Measurements from ENCODE around the gene LYSET. TPM values are rescaled to one million over a fixed set of nuclear protein-coding genes. Genes with fewer than 3 reads are reported as not detected.

LYSET gene
- total and polyA plus RNA-seq, 9 of the 15 experiments (the other 6 are each of a cell fraction or from before 2014, with no cell fraction given), result 7.6 to 36.6 (median 15.9) TPM

GRCh38 chr14:93161411-93161940 is 23.6 kb upstream of the LYSET start:
- TF ChIP-seq ZNF518B (CRISPR knock-in tag; IDR thresholded peaks at IDR 0.05), result no peak
- no peak for TF ChIP-seq ZNF764 (CRISPR knock-in tag; IDR thresholded peaks at IDR 0.05; ENCODE audit: low read depth)
- no peak for TF ChIP-seq FOXP4 (CRISPR knock-in tag; IDR thresholded peaks at IDR 0.05; ENCODE audit: borderline replicate concordance)
- TF ChIP-seq AFF1 (IDR thresholded peaks at IDR 0.05; ENCODE audit: low read depth in 1 of 2, partially characterized antibody in 2 of 2), result no peak
- no peak for TF ChIP-seq KAT8 (IDR thresholded peaks at IDR 0.05; ENCODE audit: low read depth)
- no peak for TF ChIP-seq SNAPC5 (CRISPR knock-in tag; IDR thresholded peaks at IDR 0.05)
- TF ChIP-seq ZFX (CRISPR knock-in tag; IDR thresholded peaks at IDR 0.05), result no peak
- TF ChIP-seq ZFP30 (CRISPR knock-in tag; IDR thresholded peaks at IDR 0.05; ENCODE audit: borderline replicate concordance), result no peak
- no peak for TF ChIP-seq ZNF431 (CRISPR knock-in tag; IDR thresholded peaks at IDR 0.05)
- Histone ChIP-seq H2AFZ (ENCODE audit: low read depth, low read length) (no peak overlapping the region), H3K36me3 (ENCODE audit: control insufficient read depth, insufficient read depth, low read length) (no peaks in the 10 kb centered on the region), H3K9ac (ENCODE audit: insufficient read depth in 1 of 2, low read depth in 2 of 2, low read length in 2 of 2) (no peak overlapping the region), H3K4me1 (replicated peaks in 1 of 2; ENCODE audit: control insufficient read depth in 2 of 2, insufficient read depth in 2 of 2, low read length in 2 of 2) (no peaks in the 10 kb centered on the region; a peak in 1 of 5 replicates), H3K4me2 (ENCODE audit: insufficient read depth, low read length) (no peak overlapping the region), H3K9me1 (ENCODE audit: control insufficient read depth, insufficient read depth, low read length) (no peaks in the 10 kb centered on the region), H3K79me2 (ENCODE audit: control insufficient read depth, insufficient read depth, low read length) (no peaks in the 10 kb centered on the region), H3K9me3 (replicated peaks; ENCODE audit: control insufficient read depth, insufficient read depth, low read depth, low read length) (no peaks in the 10 kb centered on the region), H3K27ac (ENCODE audit: extremely low read depth, low read depth, low read length) (no peak overlapping the region), H3K4me3 (no peak overlapping the region), H4K20me1 (replicated peaks; ENCODE audit: control insufficient read depth, insufficient read depth, low read length) (no peaks in the 10 kb centered on the region), H3K27me3 (ENCODE audit: control insufficient read depth in 2 of 2, insufficient read depth in 2 of 2, low read length in 2 of 2) (no peaks in the 10 kb centered on the region)
- no peak for FAIRE-seq
- CTCF ChIA-PET (ENCODE audit: low intra/inter-chr PET ratio), result interaction anchor here (2.7 kb wide), 1 partner anchor 48 kb away, joined by 11 read pairs; no protein-coding TSS in a partner anchor
- no peak for ATAC-seq
- in situ Hi-C loops (cut with MboI) (no loop called here), intact Hi-C loops (cut with micrococcal nuclease) (no loop called here)
- no peak for DNase-seq (ENCODE audit: extremely low read depth in 1 of 4, low spot score in 3 of 4)
- POLR2A ChIA-PET, result no interaction called here
- BruUV-seq (replicated peaks), result no TSS peak
- 13% methylated on average over 1 of the region's 4 CpGs for WGBS (ENCODE audit: insufficient coverage, low coverage, missing lambda C conversion rate)

Measured in K562 (cell line).